Hematopoietic multipotent progenitor cell treated with erythropoietin and hydrocortisone succinate and interleukin-3 and kit ligand, for 4 days (in vitro differentiated cells): ENCODE measurements around the gene COMMD10.

ENCODE experiments used
- DNase-seq: peaks from one replicate; pipeline ENCODE4 v3.0.0-alpha.2; 2015

COMMD10 gene

DNA sequence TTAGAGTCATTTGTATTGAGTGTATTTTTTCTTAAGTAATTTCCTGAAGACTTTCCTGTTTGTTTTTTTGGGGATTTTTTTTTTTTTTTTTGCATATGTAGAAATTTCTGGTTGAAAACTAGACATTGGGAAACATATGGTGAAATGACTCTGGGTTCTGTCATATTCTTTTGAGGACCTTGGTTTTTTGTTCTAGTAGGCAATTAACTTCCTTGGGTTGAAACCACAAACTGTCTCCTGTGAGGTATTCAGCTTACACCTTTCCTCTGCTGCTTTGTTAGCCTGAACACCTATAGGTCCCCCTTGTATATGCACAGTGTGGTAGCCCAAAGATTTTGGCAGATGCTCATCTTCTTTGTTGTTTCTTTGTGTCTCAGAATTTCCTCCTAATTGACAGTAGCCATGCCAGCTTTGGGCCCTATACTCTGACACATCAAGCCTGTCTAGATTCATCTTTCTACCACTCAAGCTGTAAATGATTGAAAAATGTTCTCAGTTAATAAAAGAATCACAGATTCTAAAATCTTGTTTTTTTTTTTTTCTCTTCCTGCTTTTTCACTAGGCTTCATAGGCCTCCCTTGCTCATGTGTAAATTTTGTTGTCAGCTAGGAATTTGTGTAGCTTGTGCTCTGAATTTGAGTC lies 140.6 kb downstream of the COMMD10 start:
- DNase-seq = peak; percentile 51

DNA sequence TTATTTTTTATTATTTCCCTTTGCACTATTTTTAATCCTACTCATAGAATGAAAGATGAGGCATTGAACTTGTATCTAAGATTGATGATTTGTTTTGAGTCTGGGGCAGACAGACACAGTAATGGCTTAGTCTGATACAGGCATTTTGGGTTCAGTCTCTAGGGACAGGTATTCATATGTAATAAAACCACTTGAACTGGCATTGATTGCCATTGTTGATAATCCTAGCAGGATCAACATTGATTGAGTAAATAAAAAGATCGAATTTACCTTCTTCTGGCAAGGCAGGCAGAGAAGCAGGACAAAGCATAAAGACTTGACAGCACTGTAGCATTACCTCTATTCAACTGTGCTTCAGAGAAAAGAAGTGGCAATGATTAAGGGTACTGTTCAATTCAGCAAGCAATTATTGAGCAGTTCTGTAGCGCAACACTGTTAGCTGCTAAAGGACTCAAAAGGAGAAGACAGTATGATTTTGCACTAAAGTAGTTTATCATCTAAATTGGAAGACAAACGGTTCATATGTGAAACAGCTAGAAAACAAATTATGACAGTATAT lies 144.4 kb downstream of the COMMD10 start:
- no peak for DNase-seq

DNA sequence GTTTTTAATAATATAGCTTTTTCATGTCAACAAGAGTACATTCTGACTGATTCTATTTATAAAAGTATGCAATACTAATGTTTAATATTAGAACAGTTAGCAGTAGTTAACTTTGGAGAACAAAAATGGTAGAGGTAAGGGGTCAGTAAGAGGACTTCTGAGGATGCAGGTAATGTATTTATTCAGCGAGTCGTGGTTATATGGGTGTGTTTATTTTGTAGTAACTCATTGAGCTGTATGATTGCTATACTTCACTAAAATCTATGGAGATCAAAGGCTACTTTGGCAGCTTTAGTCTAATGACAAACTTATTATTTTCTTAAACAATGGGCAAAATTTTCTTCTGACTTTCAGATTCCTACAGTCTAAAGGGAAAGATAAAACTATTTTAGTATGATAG lies 146.5 kb downstream of the COMMD10 start:
- DNase-seq = no peak

DNA sequence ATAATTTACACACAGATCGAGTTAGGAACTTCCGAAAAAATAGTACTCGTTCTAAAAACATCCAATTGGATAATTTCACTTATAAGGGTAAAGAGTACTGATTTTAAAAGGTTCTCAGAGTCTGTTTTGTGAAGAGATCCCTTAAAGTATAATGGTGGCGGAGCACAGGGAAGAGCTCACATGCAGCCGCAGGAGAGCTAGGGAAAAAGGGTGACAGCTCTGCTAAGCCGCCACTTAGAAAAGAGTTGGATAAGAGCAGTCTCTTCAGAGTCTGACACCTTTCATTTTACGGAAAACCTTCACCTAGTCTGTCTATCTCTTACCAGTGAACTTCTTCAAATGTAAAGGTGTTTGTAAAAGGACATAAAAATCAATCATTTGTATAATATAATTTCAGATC lies 149.9 kb downstream of the COMMD10 start:
- no peak for DNase-seq

DNA sequence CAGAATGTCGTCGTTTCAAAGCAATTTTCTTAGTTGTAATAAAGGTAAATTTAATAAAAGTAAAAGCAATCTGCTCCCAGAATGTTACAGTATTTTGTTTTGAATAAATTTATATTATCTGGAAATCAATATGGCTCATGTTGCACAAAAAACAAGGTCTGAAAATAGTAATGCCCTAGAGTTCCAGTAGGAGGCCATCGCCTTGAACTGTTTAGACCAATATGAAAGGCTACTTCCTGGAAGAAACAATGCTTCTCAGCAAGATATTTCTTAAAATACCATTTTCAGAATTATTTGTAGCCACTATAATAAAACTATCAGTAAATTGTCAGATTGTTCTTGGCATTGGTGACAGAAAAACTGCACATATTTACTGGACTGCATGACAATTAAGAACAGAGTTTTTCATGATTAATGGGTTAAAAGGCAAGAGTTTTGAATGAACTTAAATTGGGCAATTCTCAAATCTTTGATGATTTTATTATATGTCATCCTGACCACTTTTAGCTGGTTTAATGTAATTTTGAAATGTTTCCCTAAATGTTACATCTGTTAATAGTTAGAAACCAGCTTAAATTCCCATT lies 153.2 kb downstream of the COMMD10 start:
- DNase-seq = peak; percentile 36

DNA sequence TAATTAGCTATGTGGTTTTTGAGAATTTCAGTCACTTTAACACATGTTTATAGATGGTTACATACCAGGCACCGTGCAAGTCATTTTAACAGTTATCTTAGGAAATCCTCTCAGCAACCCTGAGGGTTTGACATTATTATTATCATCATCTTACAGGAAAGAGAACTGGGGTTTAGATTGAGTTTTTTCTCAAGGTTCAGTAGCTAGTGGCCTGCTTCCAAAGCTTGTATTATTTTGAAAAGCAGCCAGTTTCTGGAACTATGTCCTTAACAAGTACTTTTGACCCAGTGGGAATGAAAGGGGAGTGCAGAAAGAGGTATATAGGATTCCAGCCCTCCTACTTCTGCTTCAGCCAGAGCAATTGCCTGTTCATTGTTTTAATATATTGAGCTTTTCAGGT lies 157.5 kb downstream of the COMMD10 start:
- DNase-seq = no peak

DNA sequence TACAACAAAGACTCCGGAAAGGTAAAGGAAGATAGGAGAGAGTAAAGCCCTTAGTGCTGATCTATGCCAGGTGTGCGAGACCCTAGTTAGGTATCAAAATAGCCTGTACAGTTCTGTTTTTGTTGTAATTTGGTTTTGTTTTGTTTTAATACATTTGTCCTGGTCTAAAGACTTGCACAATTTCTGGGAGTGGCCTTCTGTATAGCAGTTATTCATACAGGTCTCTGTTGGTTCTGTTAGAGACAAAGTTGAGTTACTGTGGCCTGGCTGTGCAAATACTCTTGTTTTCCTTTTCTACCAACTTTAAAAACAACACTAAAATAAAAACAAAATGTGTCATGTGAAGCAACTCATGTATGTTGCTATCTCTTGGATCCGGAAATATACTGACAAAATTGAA lies 163.6 kb downstream of the COMMD10 start:
- no peak for DNase-seq

DNA sequence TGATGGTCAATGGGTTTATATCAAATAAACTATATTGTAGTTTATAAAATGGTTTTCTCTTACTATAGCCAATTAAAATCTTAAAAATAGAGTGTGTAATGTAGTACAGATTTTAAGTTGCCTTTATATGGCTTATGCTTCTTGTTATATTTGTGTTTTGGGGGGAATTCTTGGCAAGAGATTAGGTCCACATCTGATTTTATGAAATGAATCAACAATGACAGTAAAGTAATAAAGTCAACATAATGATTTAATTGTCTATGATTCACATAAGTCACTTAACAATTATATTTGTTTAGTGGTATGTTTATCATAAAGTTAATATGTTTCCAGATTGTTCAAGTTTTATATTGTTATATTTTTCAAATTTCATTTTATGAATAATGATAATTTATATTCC lies 164.8 kb downstream of the COMMD10 start:
- no peak for DNase-seq

DNA sequence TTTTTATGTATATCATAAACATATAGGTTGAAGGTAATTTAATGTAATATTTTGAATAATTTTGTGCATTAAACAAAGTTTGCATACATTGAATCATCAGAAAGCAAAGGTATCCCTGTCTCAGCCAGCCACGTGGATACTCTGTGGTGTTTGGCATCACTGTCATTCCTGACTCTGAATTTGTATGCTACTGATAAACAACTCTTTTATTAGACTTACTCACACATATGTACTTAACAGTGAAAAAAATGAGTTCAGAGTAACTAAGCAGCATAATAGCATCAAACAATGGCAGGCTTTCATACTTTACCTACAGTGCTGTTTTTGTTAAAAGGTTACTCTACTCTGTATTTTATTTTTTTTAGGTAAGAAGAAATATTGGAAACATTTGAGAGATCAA lies 171.9 kb downstream of the COMMD10 start:
- no peak for DNase-seq

DNA sequence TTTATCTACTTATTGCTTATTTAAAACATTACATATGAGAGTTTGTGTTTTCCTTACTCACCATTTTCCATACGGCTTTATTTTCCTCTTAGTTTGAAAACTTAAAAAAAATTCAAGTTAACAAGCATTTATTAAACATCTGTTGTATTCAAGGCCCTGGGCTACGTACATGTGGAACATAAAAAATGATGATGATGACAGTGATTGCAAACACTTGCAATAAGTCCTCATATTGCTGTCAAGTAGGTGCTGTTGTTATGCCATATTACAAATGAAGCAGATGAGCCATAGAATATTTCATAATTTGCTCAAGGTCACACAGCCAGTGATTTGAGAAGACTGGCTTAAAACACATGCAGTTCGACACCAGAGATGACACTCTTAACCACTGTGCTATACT lies 180.6 kb downstream of the COMMD10 start:
- no peak for DNase-seq

DNA sequence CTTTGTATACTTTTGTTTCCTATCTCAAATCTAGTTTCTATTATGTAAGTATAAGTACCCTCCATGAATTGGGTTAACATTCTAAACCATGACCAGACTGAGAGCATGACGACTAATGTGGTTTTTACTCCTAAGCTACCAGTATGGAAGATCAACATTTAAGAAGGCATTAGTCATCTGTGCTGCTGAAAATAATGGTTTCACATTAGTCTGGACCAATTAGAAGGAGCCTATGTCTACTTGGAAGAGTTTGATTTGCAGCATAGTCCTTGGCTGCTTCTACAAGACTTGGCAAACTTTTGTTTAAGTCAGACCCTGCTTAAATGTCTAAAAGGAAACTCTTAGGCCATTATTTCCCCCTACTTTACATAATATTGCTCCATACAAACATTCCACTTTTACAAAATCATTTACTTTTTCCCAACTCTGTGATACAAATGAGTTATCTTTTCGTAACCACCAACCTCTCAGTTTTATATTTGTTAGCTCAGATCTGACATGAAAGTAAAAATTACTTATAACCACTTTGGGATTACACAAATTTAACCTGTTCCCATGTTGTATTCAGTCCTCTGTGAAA lies 186.7 kb downstream of the COMMD10 start:
- DNase-seq = no peak

DNA sequence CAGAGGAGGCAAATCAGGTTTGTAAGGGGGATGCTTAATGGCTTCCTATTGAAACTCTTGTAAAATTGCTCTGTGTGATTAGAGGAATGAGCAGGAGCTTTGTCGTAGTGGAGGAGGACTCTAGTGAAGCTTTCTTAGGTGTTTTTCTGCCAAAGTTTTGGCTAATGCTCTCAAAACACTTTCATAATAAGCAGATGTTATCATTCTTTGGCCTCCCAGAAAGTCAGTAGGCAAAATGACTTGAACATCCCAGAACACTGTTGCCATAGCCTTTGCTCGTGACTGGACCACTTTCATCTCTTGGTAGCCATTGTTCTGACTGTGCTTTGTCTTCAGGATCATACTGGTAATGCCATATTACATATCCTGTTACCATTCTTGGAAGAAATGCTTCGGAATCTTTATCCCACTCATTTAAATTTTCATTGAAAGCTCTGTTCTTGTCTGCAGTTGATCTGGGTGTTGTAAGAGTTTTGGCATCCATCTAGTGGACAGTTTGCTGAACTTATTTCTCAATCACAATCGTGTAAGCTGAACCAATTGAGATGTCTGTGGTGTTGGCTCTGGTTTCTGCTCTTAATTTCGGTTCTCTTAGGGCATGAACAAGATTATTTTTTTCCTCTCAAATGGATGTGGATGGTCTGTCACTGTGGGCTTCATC lies 187.6 kb downstream of the COMMD10 start:
- DNase-seq = no peak

DNA sequence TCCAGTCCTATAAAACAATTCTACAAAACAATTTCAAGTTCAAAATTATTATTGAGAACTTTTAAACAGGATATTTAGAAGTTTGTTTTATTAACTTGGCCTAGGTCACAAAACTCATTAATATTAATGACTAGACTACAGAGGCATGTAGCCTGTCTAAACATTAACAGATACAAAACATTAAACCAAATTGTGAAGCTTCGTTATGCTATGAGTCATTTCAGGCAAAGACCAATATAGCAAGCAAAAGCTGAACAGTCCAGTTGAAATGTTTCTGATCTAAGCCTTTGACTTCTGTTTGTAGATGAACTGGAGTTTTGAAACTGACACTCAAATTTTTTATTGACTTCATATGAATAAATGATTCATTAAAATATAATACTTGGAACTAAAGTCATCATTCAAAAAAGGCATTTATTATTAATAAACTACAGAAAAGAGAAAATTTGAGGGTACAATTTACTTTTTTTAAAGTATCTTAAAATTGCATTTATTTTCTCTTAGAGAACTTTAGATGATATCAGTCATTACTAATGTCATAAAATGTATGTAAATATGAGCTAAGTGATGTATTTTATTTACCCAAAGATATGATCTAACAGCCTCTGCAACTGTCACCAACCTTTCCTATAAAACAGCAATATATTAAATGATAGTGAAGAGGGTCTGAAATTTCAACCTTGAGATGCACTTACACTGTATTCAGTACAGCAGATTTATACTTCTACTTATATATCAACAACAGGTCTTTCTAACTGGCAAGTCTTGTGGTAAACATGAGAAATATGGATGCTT lies 188.8 kb downstream of the COMMD10 start:
- no peak for DNase-seq

DNA sequence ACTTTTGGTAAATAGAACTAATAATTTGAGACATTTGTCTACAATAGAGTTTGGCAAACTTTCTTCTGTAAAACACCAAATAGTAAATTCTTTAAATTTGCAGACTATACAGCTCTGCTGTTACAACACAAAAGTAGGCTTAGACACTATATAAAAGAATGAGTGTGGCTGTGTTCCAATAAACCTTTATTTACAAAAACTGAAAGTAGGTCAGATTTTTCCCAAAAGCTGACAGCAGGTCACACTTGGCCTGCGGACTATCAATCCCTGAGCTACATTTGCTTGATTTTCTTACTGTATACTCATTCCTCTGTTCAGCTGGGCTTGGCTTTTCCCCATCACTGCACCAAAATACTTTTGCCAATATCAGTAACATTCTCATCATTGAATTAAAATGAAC lies 189.4 kb downstream of the COMMD10 start:
- no peak for DNase-seq

DNA sequence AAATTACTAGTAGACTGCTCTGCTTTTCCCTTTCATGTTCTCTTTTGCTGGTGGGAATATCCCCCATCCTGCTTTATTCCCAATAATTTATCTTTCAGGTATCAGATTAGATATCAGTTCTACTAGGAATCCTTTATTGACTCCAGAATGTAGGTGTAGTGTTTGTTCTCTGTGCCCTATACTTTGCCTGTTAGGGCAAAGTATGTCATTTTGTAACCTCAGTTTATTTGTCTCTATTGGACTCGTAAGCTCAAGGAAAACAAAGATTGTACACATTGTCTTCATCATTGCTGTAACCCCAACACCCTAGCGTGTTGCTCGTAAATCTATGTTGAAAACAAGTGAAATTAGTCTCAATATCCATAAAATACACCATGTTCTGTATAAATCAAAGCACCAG lies 190.5 kb downstream of the COMMD10 start:
- DNase-seq = no peak

DNA sequence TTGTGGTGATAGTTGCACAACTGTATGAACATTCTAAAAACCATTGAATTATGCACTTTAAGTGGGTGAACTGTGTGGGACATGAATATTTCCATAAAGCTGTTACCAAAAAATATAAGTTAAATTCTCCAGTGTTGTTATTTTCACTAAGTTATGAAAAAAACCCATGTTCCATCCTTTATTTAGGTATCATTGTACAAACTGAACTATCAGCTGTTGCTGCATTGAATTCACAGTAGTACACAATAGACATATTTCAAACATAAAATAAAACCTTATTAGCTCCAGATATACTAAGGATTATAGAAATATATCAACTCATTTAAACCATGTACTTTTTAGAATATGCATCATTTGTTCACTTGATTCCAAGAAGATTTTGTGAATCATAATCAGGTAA lies 192.1 kb downstream of the COMMD10 start:
- DNase-seq = no peak

DNA sequence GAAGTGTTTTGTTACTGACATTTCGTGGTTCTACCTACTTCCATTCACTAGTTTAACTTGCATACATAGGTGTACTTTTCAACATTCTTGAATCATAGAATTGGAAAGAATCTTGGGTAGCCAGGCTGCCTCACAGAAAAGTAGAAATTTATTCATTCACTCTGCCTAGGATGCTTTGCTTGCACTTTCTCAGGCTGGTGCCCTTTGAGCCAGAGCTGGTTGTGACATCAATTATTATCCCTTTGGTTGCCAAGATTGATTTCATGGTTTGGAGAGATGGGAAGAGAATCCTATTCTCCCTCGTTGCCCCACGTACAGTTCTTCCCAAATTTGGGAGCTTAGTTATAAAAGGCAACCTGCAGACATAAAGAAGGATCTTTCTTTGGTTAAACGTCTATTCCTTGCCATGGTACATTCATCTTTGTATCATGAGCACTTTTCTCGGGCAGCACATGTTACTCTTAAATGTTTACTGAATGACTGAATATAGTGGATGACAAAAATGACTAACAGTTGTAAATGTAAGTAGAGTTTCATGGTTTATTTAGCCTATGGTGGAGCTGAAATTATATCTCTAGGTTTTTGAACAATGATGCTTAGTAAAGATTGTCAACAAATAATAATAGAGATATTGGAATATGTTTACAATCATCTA lies 195.5 kb downstream of the COMMD10 start:
- no peak for DNase-seq

DNA sequence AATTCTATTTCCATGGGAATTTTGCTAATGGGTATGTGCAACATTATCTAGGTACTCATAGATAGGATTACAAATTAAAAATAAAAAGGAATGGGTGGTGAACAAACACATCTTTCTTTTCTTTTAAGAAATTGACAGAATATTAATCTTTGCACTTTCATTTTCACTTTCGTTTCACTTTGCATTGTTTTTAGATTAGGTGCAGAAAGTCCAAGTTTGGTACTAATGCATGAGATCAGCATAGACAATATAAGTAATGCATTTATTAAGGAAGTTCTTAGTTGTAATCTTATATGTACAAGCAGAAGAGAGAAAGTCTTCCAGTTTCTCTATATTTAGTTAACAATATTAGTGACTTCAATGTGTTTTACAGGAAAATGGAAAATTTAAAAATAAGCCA lies 196.5 kb downstream of the COMMD10 start:
- peak; percentile 9 for DNase-seq

DNA sequence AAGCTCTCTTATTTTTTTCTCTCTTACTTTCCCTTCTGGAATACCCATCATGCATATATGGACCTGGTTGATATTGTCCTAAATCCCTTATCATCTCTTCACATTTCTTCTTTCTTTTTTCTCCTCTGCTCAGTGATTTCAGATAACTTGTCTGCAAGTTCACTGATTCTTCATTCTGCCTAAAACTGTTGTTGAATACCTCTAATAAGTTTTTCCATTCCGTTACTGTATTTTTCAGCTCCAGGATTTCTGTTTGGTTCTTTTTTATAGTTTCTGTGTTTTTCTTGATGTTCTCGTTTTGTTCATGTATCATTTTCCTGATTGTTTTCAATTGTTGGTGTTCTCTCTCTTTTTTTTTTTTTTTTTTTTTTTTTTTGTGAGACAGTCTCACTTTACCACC lies 203.7 kb downstream of the COMMD10 start:
- DNase-seq = no peak

DNA sequence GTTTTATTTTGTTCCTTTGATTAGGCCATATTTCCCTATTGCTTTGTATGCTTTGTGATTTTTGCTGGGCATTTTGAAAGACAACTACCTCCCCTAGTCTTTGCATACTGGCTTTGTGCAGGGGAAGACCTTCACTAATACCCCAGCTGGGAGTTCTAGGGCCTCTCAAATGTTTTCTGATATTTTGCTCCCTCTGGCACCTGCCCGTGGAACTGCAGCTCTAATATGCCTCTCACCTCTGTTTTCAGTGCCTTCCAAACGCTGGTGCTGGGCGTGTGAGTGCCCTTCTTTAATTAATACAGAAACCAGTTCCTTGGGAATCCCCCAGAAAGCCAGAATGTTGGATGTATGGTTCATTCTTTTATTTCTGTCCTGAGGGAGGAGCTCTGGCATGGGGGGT lies 204.5 kb downstream of the COMMD10 start:
- peak; percentile 16 for DNase-seq

DNA sequence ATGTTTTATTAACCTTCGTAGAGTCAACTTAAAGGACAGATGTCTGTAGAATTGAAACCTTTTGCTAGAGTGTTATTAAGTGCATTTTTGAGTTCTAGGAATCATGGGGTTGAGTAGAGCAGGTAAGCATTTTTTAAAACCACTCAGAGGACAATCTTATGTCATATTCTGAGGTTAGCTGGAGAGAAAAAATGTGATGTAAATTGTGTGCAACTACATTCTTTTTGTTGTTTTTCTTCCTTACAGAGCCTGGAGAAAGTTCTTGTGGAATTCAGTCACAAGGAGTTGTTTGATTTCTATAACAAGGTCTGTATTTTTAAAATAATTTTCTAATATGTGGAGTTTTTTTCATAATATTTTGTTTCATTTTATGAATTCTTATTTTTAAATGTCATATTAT lies 206.4 kb downstream of the COMMD10 start:
- no peak for DNase-seq

DNA sequence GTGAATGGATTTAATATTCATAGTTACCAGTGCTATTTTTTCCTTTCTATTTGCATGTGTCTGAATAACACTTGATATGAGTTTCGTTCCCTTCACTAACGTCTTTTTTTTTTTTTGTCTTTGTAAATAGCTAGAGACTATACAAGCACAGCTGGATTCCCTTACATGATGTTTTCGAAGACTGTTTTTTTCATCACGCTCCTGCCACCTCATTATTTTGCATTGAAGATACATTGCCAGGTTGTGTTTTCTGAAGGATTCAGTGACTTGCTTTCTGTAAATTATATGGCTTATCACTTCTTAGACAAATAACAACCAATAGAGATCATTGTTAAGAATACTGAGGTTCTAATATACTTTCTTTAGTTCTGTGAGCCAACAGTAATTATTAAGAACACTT lies 207.5 kb downstream of the COMMD10 start:
- no peak for DNase-seq
